CD4-positive, alpha-beta T cell treated with Interleukin-10 for 1 hour (primary cell): ENCODE results near the gene SARS1.
"Not testable (repeated sequence)": the region's sequence is repeated elsewhere in the genome, so short reads cannot be mapped to it uniquely, and the experiment has no call there.

Experiments used
- DNase-seq: peaks from one replicate; pipeline ENCODE4 v3.0.0-alpha.2; 2020

Gene SARS1

DNA sequence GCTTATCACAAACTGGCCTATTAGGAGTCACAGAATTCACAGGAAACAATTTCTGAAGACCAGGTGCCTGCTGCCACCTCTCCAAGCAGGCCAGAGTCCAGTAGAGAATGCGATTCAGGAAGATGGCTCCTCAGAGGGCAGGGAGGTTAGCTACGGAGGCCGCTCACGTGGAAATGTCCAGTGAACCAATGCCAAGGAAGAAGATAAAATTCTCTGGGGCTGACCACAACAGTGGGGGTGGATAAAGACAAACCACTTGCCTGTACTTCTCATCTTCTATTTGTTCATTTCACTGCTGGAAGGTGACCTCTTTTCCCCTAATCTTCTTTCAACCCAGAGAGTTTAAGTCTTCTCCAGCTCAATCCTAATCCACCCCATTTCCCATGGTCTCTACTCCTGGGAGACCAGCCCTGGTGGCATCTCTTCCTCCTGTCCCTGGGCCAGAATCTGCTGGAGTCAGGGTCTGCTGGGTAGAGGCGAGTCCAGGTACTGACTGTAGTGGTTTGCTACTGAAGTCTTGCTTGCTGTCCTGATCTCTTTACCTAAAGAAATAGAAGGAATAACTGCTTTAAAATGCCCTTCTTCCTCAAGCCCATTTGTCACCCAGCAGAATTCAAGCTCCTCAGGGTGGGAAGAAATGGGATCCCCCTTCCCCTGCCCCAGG, 66.0 kb downstream of the SARS1 start:
- no peak for DNase-seq

- DNase-seq, result no peak
Measured at GRCh38 chr1:109280862-109281261, 67.1 kb downstream of the SARS1 start.

DNA sequence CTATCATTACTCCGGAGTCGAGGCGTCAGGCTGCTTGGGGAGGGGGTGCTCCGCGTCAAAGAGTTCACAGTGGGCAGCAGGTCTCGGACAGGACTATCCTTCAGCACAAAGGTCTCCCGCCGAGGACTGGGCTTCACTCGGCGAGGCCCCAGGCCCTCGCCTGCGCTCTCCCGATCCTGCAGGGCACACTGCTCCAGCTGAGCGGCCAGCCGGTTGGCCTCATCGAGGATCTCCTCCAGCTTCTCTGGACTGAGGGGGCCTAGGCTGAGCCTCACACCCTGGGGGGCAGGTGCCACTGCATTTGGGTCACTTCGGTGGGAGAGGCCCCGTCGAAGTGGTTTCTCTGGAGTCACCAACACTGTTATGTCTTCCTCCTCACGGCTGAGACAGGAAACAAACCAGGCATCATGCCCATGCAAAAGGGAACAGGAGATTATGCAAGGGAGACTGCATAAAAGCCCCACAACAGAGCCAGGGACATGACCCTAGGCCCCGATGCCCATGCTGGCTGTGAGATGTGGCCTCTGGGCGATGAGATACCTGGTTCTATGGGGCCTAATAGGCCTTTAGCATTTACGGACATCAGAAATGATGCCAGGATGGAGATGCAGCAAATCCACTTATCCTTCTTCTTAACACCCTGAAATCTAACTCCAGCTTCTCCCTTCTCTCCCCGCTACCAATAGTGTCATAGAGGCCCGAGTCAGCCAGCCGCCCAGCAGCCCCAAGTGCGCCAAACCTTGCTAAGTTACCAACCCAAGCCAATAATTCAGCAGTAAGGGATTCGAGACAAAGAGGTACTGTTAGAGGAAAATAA, 68.2 kb downstream of the SARS1 start:
- no peak for DNase-seq

GRCh38 chr1:109282497-109282951, 68.8 kb downstream of the SARS1 start:
- DNase-seq, result no peak

- DNase-seq, result peak; percentile 91
Measured at GRCh38 chr1:109282952-109283747, 69.4 kb downstream of the SARS1 start, which contains the start of gene PSRC1. Gene PSRC1 (minus strand): TSS chr1:109283145.

GRCh38 chr1:109283748-109284600, 70.3 kb downstream of the SARS1 start:
- no peak for DNase-seq

GRCh38 chr1:109286762-109287161, 73.0 kb downstream of the SARS1 start:
- DNase-seq, result not testable (repeated sequence)
